ENCODE measurements around the gene KNSTRN.
A peak's percentile ranks its signal among the peaks of the same experiment; 100 is the strongest.

The KNSTRN gene

DNA sequence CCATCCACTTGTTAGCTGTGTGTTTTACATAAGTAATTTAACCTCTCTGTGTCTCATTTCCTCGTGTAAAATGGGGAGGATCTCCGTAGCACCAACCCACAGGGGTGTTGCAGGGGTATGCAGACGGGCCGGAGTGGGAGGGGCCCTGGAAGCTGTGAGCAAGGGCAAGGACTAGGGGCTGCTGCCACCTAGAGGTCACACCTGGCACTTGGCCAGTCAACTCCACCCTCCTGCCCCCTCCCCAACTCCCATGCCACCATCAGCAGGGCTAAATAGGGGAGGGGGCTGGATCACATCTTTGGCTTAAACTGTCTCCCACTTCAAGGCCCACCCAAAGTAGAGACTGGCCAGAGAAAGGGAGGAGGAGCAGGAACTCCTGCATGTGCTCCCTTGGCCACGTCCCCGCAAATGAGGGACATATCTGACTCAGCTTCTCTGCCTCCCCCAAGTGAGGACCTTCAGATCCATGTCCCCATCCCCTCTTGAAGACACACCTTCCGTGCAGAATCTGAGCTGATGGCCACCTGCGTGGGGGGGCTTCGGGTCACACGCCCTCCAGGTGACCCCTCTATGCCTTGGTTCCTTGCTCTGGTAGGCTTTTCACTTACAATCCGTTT is 44.4 kb upstream of the KNSTRN start (continued):
- TF ChIP-seq, protein P1, sequence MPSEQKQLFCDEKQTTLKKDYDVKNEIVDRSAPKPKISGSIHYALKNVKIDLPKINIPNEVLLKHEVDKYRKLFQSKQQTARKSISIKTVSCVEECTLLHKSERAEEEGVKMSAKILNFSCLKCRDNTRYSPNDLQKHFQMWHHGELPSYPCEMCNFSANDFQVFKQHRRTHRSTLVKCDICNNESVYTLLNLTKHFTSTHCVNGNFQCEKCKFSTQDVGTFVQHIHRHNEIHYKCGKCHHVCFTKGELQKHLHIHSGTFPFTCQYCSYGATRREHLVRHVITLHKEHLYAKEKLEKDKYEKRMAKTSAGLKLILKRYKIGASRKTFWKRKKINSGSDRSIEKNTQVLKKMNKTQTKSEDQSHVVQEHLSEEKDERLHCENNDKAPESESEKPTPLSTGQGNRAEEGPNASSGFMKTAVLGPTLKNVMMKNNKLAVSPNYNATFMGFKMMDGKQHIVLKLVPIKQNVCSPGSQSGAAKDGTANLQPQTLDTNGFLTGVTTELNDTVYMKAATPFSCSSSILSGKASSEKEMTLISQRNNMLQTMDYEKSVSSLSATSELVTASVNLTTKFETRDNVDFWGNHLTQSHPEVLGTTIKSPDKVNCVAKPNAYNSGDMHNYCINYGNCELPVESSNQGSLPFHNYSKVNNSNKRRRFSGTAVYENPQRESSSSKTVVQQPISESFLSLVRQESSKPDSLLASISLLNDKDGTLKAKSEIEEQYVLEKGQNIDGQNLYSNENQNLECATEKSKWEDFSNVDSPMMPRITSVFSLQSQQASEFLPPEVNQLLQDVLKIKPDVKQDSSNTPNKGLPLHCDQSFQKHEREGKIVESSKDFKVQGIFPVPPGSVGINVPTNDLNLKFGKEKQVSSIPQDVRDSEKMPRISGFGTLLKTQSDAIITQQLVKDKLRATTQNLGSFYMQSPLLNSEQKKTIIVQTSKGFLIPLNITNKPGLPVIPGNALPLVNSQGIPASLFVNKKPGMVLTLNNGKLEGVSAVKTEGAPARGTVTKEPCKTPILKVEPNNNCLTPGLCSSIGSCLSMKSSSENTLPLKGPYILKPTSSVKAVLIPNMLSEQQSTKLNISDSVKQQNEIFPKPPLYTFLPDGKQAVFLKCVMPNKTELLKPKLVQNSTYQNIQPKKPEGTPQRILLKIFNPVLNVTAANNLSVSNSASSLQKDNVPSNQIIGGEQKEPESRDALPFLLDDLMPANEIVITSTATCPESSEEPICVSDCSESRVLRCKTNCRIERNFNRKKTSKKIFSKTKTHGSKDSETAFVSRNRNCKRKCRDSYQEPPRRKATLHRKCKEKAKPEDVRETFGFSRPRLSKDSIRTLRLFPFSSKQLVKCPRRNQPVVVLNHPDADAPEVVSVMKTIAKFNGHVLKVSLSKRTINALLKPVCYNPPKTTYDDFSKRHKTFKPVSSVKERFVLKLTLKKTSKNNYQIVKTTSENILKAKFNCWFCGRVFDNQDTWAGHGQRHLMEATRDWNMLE (tag by site-specific recombination; conservative IDR thresholded peaks at IDR 0.05; ENCODE audit: low read depth), result no peak
- TF ChIP-seq GLIS2 (tag by site-specific recombination; IDR thresholded peaks at IDR 0.05), result no peak
- TF ChIP-seq, protein P2, sequence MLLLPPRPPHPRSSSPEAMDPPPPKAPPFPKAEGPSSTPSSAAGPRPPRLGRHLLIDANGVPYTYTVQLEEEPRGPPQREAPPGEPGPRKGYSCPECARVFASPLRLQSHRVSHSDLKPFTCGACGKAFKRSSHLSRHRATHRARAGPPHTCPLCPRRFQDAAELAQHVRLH (tag by site-specific recombination; IDR thresholded peaks at IDR 0.05), result no peak
- 0 out of 2 replicates have a peak, but pooled peaks have one; percentile 36 for TF ChIP-seq ZNF341 (tag by site-specific recombination; IDR thresholded peaks at IDR 0.05; ENCODE audit: low read depth)
- TF ChIP-seq, protein P3, sequence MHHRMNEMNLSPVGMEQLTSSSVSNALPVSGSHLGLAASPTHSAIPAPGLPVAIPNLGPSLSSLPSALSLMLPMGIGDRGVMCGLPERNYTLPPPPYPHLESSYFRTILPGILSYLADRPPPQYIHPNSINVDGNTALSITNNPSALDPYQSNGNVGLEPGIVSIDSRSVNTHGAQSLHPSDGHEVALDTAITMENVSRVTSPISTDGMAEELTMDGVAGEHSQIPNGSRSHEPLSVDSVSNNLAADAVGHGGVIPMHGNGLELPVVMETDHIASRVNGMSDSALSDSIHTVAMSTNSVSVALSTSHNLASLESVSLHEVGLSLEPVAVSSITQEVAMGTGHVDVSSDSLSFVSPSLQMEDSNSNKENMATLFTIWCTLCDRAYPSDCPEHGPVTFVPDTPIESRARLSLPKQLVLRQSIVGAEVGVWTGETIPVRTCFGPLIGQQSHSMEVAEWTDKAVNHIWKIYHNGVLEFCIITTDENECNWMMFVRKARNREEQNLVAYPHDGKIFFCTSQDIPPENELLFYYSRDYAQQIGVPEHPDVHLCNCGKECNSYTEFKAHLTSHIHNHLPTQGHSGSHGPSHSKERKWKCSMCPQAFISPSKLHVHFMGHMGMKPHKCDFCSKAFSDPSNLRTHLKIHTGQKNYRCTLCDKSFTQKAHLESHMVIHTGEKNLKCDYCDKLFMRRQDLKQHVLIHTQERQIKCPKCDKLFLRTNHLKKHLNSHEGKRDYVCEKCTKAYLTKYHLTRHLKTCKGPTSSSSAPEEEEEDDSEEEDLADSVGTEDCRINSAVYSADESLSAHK (tag by site-specific recombination; IDR thresholded peaks at IDR 0.05), result no peak
- TF ChIP-seq ZNF571 (tag by site-specific recombination; IDR thresholded peaks at IDR 0.05), result no peak
- TF ChIP-seq, protein P4, sequence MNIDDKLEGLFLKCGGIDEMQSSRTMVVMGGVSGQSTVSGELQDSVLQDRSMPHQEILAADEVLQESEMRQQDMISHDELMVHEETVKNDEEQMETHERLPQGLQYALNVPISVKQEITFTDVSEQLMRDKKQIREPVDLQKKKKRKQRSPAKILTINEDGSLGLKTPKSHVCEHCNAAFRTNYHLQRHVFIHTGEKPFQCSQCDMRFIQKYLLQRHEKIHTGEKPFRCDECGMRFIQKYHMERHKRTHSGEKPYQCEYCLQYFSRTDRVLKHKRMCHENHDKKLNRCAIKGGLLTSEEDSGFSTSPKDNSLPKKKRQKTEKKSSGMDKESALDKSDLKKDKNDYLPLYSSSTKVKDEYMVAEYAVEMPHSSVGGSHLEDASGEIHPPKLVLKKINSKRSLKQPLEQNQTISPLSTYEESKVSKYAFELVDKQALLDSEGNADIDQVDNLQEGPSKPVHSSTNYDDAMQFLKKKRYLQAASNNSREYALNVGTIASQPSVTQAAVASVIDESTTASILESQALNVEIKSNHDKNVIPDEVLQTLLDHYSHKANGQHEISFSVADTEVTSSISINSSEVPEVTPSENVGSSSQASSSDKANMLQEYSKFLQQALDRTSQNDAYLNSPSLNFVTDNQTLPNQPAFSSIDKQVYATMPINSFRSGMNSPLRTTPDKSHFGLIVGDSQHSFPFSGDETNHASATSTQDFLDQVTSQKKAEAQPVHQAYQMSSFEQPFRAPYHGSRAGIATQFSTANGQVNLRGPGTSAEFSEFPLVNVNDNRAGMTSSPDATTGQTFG (tag by site-specific recombination; IDR thresholded peaks at IDR 0.05; ENCODE audit: borderline replicate concordance), result no peak
- TF ChIP-seq ZEB2 (tag by site-specific recombination; IDR thresholded peaks at IDR 0.05), result no peak
- TF ChIP-seq ZBTB1 (tag by site-specific recombination; IDR thresholded peaks at IDR 0.05), result no peak
- TF ChIP-seq GLIS1 (tag by site-specific recombination; IDR thresholded peaks at IDR 0.05), result no peak; the same call in 1 of the 2 replicates
- TF ChIP-seq MEIS1 (CRISPR knock-in tag; IDR thresholded peaks at IDR 0.05; ENCODE audit: borderline replicate concordance), result no peak

DNA sequence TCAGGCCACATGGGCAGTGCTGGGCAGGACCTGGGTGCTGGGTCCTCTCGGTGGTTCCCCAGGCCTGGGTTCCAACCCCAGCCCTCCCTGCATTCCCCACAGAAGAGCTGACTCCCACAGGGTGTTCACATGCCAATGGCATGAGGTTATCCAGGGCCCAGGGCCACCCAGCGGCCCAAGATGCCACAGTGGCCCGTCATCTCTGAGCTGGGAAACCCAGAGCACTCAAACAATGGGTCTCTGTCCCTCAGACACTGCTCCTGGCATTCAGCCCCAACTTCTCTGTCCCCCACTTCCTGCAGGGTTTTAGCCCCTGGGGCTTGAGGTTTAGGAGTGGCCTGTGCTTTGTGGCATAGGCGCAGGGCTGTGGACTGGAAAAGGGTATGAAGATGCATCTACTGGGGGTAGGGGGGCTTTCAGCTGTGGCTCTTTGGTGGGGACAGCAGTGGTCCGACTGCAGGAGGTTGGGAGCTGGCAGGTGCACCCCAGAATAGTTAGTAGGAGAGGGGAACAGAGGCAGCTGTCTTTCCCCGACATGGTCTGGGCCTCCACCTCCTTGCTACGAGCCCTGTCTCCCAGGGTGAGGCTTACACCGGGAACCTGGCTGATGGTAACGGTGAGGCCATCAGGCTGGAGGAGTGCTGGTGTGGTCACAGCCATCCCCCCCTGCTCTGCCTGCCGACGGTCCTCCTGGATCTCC is 43.5 kb upstream of the KNSTRN start:
- H3K4me1 ChIP-seq (ENCODE audit: control insufficient read depth, insufficient read depth, low read length), result peaks cover 10% of the 10 kb centered on the region
- H3K27ac ChIP-seq (ENCODE audit: extremely low read depth, low read depth, low read length), result peak overlapping the region; percentile 84; the same call in 1 of the 2 replicates
- no peaks in the 10 kb centered on the region for H3K36me3 ChIP-seq (ENCODE audit: control insufficient read depth in 2 of 2, insufficient read depth in 1 of 2, low read length in 2 of 2)
- no peaks in the 10 kb centered on the region for H3K9me3 ChIP-seq (ENCODE audit: control insufficient read depth, insufficient read depth, low read depth, low read length)
- ChIA-PET POLR2A (interaction anchor here (0.9 to 1.7 kb wide), 3 partner anchors 12 to 16 kb away, joined by 3 read pairs; no protein-coding TSS in a partner anchor), CTCF (interaction anchor here (0.5 to 7.1 kb wide), 20 partner anchors 12 to 509 kb away, joined by 3 to 82 read pairs (median 4); partner anchors contain the start of gene INAFM2)
- TF ChIP-seq GLIS1 (tag by site-specific recombination; IDR thresholded peaks at IDR 0.05), result peak; percentile 57
- no peak for TF ChIP-seq ZNF121 (tag by site-specific recombination; IDR thresholded peaks at IDR 0.05)
- no peak overlapping the region for H3K4me3 ChIP-seq (ENCODE audit: low read depth, low read length)
